ENCODE measurements around the gene SOCS1.

SOCS1 gene

DNA sequence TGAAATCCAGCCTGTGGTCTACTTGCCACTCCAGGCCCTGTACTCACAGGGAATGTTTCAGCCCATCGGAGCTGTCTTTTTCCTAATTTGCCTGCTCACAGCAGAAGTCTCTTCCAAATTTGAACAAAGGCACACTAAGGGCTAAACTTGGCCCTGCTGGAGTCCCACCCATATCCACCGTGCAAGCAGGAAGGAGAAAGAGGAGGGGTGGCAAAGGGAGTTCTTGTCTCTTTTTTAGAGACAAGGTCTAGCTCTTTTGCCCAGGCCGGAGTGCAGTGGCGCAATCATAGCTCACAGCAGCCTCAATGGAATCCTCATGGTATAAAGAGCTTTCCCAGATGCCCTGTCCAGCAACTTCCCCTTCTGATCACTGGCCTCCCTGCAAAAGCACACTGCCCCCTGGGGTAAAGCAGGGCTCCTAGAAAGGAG is 27.8 kb upstream of the SOCS1 start:
- no peak for DNase-seq (ENCODE audit: low read depth)

GRCh38 chr16:11280616-11281522 is 24.9 kb upstream of the SOCS1 start, which contains the start of gene PRM1:
Gene PRM1 (minus strand): TSS chr16:11281330. CDS start chr16:11281238, 92 bp downstream.
- no peak for DNase-seq (ENCODE audit: low read depth)

DNA sequence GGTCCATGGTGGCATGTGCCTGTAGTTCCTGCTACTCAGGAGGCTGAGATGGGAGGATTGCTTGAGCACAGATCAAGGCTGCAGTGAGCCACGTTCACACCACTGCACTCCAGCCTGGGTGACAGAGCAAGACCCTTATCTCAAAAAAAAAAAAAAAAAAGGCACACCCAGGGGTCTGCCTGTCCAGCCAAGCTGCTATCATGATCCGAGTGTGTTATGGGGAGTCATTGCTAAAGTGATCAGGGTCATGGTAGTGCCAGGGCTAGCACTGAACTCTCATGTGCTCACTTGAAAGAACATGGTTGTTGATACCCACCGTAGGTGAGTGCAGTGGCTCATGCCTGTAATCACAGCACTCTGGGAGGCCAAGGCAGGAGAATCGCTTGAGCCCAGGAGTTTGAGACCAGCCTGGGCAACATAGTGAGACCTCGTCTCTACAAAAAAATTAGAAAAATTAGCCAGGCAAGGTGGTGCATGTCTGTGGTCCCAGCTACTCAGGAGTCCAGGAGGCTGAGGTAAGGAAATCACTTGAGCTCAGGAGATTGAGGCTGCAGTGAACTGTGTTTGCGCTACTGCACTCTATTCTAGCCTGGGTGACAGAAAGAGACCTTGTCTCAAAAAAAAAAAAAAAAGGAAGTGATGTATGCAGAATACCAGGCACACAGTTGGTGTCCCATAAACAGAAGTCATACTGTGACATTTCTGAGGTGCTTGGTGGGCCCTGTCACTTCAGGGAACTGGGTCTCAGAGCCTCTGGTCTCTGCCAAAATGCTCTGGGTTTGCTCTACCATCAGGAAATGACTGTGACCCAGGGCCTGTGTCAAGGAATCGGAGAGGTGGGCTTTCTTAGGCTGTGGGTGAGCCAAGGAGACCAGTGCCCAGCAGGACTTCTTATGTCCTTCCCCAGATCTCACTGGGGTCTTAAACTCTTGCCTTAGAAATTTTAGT is 23.0 kb upstream of the SOCS1 start:
- no peak for DNase-seq (ENCODE audit: low read depth)

GRCh38 chr16:11277607-11278337 is 21.8 kb upstream of the SOCS1 start:
- no peak for DNase-seq (ENCODE audit: low read depth)

DNA sequence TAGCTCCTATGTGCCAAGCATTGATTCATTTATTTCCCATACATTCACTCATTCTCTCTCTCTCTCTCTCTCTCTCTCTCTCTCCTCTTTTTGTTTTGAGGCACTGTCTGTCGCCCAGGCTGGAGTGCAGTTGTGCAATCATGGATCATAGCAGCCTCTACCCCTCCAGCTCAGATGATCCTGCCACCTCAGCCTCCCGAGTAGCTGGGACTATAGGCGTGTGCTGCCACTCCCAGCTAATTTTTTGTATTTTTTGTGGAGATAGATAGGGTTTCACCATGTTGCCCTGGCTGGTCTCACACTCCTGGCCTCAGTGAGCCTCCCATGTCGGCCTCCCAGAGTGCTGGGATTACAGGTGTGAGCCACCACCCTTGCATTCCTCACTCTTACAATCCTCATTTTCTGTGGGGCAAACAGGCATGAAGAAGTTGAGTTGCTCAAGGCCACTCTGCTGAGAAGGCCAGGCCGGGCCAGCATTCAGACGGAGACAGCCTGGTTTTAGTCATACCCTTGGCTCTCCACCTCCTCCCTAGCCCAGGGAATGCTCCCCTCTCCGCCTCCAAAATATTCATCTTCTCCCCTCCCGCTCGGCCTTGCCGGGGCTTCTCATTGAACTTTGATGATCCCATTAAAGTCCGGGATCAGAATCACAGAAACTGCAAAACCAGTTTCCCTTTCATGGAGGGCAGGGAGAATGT is 21.0 kb upstream of the SOCS1 start:
- no peak for DNase-seq (ENCODE audit: low read depth)

GRCh38 chr16:11276143-11276895 is 20.3 kb upstream of the SOCS1 start, which contains the start of gene PRM2:
Gene PRM2 (minus strand): TSS chr16:11276480. CDS start chr16:11276370, 110 bp downstream.
- no peak for DNase-seq (ENCODE audit: low read depth)

DNA sequence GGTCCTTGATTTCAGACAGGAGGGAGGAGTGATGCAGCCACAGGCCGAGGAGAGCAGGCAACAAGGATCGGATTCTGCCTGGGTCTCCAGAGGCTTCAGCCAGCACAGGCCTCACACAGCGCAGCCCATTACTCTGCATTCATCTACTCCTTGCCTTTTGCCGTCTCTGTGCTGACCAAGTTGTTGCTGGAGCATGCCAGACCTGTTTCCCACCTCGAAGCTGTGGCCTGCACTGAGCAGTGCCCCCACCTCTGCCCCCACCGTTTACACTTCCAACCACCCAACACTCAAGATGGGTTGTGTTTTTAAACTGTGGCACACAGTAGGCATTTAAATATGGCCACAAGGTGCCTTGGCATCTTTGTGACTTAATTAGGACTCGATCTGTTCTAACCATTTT is 19.0 kb upstream of the SOCS1 start:
- no peak for DNase-seq (ENCODE audit: low read depth)

DNA sequence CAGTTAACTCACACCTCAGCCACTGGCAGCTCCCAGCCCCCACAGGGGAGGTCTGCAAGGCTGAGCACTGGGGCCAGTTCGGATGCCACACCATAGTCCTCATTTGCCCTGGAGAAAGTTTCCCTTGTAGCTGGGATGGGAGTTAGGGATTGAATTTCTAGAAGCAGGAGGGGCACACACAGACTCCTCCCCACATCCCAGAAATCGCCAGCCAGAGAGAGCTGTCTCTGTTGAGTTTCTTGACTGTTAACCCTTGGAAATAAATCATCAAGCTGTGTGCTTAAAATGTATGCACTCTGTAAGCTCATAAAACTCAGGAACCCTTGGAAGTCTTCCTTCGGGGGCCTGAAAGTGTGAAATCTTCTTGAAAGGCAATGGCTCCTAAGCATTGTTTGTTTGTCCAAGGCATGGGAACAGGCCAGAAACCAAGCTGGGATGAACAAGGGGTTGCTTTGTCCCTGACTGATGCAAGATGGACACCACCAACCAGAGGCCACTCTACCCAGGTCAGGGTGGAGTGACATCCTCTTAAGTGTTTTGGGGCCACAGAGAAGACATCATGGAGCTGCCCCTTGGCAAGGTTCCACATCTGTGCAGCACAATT is 17.8 kb upstream of the SOCS1 start:
- DNase-seq (ENCODE audit: low read depth), result no peak

GRCh38 chr16:11272921-11273720 is 17.1 kb upstream of the SOCS1 start, which contains the start of gene PRM3:
Gene PRM3 (minus strand): TSS chr16:11273629. CDS start chr16:11273595, 34 bp downstream.
- no peak for DNase-seq (ENCODE audit: low read depth)

DNA sequence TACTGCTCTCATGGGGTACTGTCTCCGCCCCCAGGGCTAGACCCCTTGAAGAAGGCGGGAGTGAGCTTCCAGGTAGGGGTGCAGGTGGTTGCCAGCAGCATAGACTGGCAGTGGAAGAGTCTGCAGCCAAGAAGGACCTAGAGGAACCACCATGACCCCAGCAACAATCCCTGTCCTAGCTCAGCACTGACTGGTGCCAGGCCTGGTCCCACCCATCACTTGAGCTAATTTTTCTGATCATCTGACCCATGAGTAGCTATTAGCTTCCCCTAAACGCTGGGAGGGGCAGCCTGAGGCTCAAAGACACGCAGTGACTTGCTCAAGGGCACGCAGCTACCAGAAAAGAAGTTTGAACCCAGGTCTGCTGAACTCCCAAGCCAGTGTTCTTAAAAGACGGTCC is 16.5 kb upstream of the SOCS1 start:
- DNase-seq (ENCODE audit: low read depth), result no peak

DNA sequence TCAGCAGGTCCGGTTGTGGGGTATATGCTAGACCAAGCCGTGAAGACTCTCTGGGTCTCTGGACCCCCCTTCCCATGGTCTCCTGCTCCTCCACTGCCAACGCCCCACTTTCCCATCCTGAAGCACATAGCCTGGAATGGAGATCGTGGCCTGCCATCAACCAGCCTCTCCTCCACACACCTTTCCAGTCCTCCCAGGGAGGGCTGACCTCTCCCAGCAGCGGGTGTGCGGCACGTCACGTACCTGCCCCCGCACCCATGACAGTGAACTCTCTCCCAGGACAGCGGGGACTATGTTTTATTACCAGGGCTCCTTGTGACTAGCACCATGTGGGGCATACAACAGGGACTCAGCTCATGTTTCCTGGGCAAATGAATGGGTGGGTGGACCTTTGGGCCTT is 15.6 kb upstream of the SOCS1 start:
- no peak for DNase-seq (ENCODE audit: low read depth)

DNA sequence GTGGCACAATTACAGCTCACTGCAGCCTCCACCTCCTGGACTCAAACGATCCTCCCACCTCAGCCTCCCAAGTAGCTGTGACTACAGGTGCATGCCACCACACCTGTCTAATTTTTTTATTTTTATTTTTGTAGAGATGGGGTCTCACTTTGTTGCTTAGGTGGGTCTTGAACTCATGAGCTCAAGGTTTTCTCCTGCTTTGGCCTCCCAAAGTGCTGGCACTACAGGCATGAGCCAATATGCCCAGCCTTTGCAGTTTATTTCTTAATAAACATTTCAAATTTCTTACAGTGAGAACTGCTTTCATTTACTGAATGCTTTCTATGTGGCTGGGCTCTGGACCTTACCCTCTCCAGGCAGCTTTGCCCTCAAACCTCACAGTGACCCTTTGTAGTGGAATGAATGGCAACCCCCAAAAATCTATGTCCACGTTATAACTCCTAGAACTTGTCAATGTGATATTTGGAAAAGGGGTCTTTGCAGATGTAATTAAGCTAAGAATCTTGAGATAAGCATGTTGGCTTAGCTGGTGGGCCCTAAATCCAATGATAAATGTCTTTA is 14.7 kb upstream of the SOCS1 start:
- no peak for DNase-seq (ENCODE audit: low read depth)

DNA sequence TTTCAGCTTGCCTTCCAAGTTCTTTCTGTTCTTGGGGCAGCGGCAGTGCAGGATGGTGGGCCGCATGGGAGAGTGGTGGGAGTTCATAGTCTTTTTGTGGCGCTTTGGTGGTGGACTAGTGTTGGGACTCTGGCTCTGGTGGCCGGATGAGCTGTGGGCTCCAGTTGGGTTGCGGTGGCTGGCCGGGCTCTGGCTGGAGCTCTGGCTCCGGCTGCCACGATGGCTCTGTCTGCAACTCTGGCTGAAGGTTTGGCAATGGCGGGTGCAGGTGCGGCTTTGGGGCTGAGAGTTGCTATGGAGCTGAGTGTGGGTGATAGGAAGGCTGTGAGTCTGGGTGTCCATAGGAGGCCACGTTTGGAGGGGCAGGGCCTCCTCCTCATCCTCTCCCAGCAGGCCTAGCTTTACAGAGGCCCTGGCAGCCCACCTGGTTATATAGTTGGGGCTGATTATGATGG is 12.9 kb upstream of the SOCS1 start, which contains the start of gene TNP2:
TSS of gene TNP2 (minus strand) at position 405 of the 455 bp plus-strand sequence. CDS start at position 342, 63 bp downstream.
- no peak for DNase-seq (ENCODE audit: low read depth)

DNA sequence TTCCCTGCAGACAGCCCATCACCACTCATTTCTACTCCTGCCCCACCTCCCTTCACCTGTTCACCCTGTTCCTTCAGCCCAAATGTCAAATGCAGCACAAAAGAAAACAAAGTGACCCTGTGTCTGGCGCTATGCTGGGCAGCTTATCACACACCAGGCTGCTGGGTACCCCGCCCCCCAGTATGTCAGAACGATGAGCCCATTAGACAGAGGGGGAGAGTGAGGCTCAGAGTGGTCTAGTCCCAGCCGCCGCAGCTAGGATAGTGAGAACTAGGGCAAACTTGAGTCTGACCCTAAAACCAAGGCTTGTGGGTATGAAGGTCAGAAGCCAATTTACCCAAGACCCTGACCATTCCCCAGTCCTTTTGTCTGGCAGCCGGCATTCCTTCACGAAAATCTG is 9.1 kb upstream of the SOCS1 start:
- no peak for DNase-seq (ENCODE audit: low read depth)

DNA sequence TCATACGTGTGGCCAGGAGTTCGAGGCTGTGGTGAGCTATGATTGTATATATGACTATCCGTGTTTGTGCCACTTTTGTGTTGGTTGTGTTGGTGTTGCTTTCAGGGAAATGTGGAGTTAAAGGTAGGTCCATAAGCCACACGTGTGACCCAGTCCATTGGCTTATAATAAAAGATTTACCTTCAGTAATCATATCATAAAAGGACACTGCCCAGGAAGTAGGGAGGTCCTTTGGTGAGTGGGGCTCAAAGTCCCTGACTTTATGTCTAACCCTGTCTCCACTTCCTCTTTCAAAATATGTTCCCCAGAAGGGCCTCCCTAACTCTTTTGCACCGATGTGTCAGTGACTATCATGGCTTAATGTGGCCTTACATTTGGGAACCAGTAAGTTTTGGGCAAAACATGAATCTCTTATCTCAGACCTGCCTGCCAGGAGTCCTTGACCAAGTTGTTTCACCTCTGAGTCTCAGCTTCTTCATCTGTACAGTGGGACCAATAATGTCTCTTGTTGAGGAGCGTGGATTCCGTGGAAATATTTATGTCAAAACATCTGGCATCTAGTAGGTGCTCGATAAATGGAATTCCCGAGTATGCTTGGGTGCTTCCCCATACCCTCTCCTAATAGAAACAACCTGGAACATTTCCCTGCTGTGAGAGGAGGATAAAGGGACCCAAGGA is 8.3 kb upstream of the SOCS1 start:
- DNase-seq (ENCODE audit: low read depth), result no peak

DNA sequence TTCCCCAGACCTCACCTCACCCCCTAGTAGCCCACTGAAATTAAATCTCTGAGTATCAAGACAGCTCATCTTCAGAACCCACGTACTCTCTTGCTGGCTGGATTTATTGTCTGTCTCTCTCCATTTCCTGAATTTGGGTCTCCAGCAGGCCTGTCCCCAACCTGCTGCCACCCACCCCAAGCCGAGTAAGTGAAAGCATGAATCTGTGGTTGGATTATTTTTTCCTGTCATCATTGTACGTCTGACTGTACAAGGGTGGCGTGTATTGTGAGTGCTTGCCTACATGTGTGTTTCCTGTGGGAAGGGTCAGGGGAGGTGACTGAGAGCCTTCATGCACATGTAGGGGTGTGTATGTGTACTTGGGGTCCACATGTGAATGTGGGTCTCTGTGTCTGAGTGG is 7.7 kb upstream of the SOCS1 start:
- no peak for DNase-seq (ENCODE audit: low read depth)

DNA sequence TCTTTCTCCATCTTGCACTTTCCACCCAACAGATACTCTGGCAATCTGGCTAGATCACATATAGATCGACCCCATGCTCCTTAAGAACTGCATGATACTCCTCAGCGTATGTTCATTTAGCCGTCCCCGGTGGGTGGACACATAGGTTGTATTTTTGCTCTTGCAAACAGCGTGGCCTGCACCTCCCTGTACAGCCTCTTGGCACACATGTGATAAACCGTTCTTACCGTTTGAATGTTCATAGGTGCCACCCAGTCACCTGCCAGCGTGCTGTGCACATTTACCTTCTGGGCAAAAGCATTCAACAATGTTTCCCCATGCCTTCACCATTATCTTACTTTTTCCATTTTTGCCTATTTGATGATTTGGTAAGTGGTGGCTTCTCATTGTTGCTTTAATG is 6.9 kb upstream of the SOCS1 start:
- DNase-seq (ENCODE audit: low read depth), result no peak

GRCh38 chr16:11260596-11260966 is 4.6 kb upstream of the SOCS1 start:
- DNase-seq (ENCODE audit: low read depth), result no peak
